Stomach (tissue), 9 donors: ENCODE measurements around the gene CRADD. TPM values are rescaled to one million over a fixed set of nuclear protein-coding genes. Genes with fewer than 3 reads are reported as not detected.
"Not testable (repeated sequence)": the region's sequence is repeated elsewhere in the genome, so short reads cannot be mapped to it uniquely, and the experiment has no call there.

Experiments used
- DNase-seq, 2 donors: peaks; one replicate each; pipeline versions ENCODE4 v3.0.0 to v3.0.0-alpha.2; 2013 to 2019
- H3K27ac ChIP-seq, 5 donors: fragments of 200-600 bp in 4 of 5; sonication (generic) in 4 of 5; one replicate each; pipeline ENCODE4 v1.5.1; 2013 to 2019; ENCODE audit warnings: mild to moderate bottlenecking in 1 of 5, moderate library complexity in 1 of 5
- H3K27me3 ChIP-seq, 3 donors: fragments of 200-600 bp; sonication (generic); one replicate each; pipeline ENCODE4 v1.5.1; 2017 to 2019; ENCODE audit warnings: mixed run types in 1 of 3
- H3K36me3 ChIP-seq, 4 donors: fragments of 200-600 bp; sonication (generic); 1 replicate in 3 of 4; 2 replicates in 1 of 4; pipeline ENCODE4 v1.5.1; 2016 to 2019
- H3K4me1 ChIP-seq, 4 donors: fragments of 200-600 bp; sonication (generic); one replicate each; pipeline ENCODE4 v1.5.1; 2016 to 2019
- H3K4me3 ChIP-seq, 4 donors: fragments of 200-600 bp; sonication (generic) in 3 of 4; one replicate each; pipeline ENCODE4 v1.5.1; 2016 to 2019; ENCODE audit warnings: mild to moderate bottlenecking in 1 of 4
- H3K9me3 ChIP-seq, 4 donors: fragments of 200-600 bp; sonication (generic); one replicate each; pipeline ENCODE4 v1.5.1; 2016 to 2019
- CTCF ChIP-seq, 7 experiments: fragments of 450-650 bp in 4 of 7; fragments of 200-600 bp in 3 of 7; sonication (generic) in 3 of 7; IDR thresholded peaks; one replicate each; pipeline ENCODE4 v1.5.1; 2016 to 2019; ENCODE audit warnings: antibody characterized with exemption in 7 of 7, control low read depth in 2 of 7, mild to moderate bottlenecking in 1 of 7
- EP300 ChIP-seq: sonication (generic); formaldehyde crosslinking; IDR thresholded peaks from one replicate; pipeline ENCODE4 v1.6.1; 2017; ENCODE audit warnings: antibody characterized with exemption
- POLR2A ChIP-seq, 4 donors: fragments of 450-650 bp; IDR thresholded peaks; one replicate each; pipeline ENCODE4 v1.6.1; 2016; ENCODE audit warnings: antibody characterized with exemption in 4 of 4, control low read depth in 2 of 4, mild to moderate bottlenecking in 1 of 4, moderate library complexity in 1 of 4
- POLR2AphosphoS5 ChIP-seq, 3 donors: sonication (generic); formaldehyde crosslinking; IDR thresholded peaks; one replicate each; pipeline ENCODE4 v1.6.1; 2016; ENCODE audit warnings: antibody characterized with exemption in 3 of 3
- WGBS, 5 donors: extraction: QIAGEN DNeasy Blood & Tissue Kit in 3 of 5; methylation state at CpG; one replicate each; pipeline versions ENCODE4 v1.1.5 to v1.1.7; 2013 to 2018; 5-methylcytosine and 5-hydroxymethylcytosine counted together
- intact Hi-C: fragments of 100-400 bp; cut with DNase I; formaldehyde crosslinking; loops from one replicate; pipeline ENCODE4 v1.15.1; 2023; ENCODE audit warnings: low total_unique reads
- polyA plus RNA-seq, 3 donors: library from polyadenylated mRNA; stranded (reverse); fragments of 200-250 nt; gene quantifications; one replicate each; pipeline ENCODE4 v1.2.3, GENCODE V29; 2013
- total RNA-seq, 5 donors: library from RNA; depleted of rRNA; stranded (reverse); fragments of >200 nt; gene quantifications; one replicate each; pipeline versions ENCODE4 v1.1.0 to v1.2.3, GENCODE V29; 2014 to 2016
- donor health status: healthy with polysubstance abuse.
- donor health status: Bipolar disorder and iron deficiency.
- donor health status: healthy.

The CRADD gene
- total and polyA plus RNA-seq, 8 donors, result 2.3 to 30.9 (median 17.1) TPM

- peaks cover 0 to 9% (median 7%) of the 10 kb centered on the region in 4 donors for H3K9me3 ChIP-seq
- H3K36me3 ChIP-seq, result no peaks in the 10 kb centered on the region
- TF ChIP-seq EP300, result no peak
- no peak for TF ChIP-seq POLR2AphosphoS5 (IDR thresholded peaks at IDR 0.05)
- TF ChIP-seq POLR2A (IDR thresholded peaks at IDR 0.05), result no peak
- TF ChIP-seq CTCF (IDR thresholded peaks at IDR 0.05), result no peak
- peaks cover 0 to 4% (median 0%) of the 10 kb centered on the region in 3 donors for H3K27me3 ChIP-seq
- no peaks in the 10 kb centered on the region for H3K4me1 ChIP-seq
- WGBS, 5 donors, result 61 to 76% (median 71%) methylated on average over 2 of the region's 2 CpGs
- DNase-seq, result no peak
- intact Hi-C loops, result no loop called here
- no peak overlapping the region for H3K27ac ChIP-seq
- no peak overlapping the region for H3K4me3 ChIP-seq
These were observed 40.5 kb upstream of the CRADD start for GRCh38 chr12:93636708-93637107.

GRCh38 chr12:93638095-93638494, 39.1 kb upstream of the CRADD start:
- intact Hi-C loops, result no loop called here
- no peak for DNase-seq
- H3K9me3 ChIP-seq, result no peaks in the 10 kb centered on the region
- peaks cover 0 to 4% (median 0%) of the 10 kb centered on the region in 3 donors for H3K27me3 ChIP-seq
- 61 to 72% (median 63%) methylated on average over 2 of the region's 2 CpGs for WGBS, 5 donors
- no peak overlapping the region for H3K4me3 ChIP-seq
- H3K4me1 ChIP-seq, result no peaks in the 10 kb centered on the region
- H3K36me3 ChIP-seq, result no peaks in the 10 kb centered on the region
- TF ChIP-seq CTCF (IDR thresholded peaks at IDR 0.05) (no peak), POLR2AphosphoS5 (IDR thresholded peaks at IDR 0.05) (no peak), EP300 (no peak), POLR2A (IDR thresholded peaks at IDR 0.05) (no peak)
- no peak overlapping the region for H3K27ac ChIP-seq

- peak in 1 of 2 donors; percentile 20 for DNase-seq
- Histone ChIP-seq H3K9me3 (no peaks in the 10 kb centered on the region), H3K27ac (no peak overlapping the region), H3K4me1 (no peaks in the 10 kb centered on the region), H3K27me3 (peaks cover 0 to 4% (median 0%) of the 10 kb centered on the region in 3 donors), H3K36me3 (no peaks in the 10 kb centered on the region), H3K4me3 (no peak overlapping the region)
- intact Hi-C loops, result no loop called here
- 40 to 53% (median 49%) methylated on average over 6 of the region's 6 CpGs for WGBS, 5 donors
- TF ChIP-seq EP300 (no peak), POLR2A (IDR thresholded peaks at IDR 0.05) (no peak), POLR2AphosphoS5 (IDR thresholded peaks at IDR 0.05) (no peak), CTCF (IDR thresholded peaks at IDR 0.05) (no peak)
These were observed 38.2 kb upstream of the CRADD start for GRCh38 chr12:93638954-93639353.

- Histone ChIP-seq H3K4me3 (no peak overlapping the region), H3K4me1 (no peaks in the 10 kb centered on the region), H3K27ac (no peak overlapping the region), H3K36me3 (no peaks in the 10 kb centered on the region), H3K27me3 (peaks cover 0 to 4% (median 0%) of the 10 kb centered on the region in 3 donors), H3K9me3 (no peaks in the 10 kb centered on the region)
- TF ChIP-seq POLR2A (IDR thresholded peaks at IDR 0.05) (no peak), CTCF (IDR thresholded peaks at IDR 0.05) (no peak), POLR2AphosphoS5 (IDR thresholded peaks at IDR 0.05) (no peak), EP300 (no peak)
- 68 to 79% (median 76%) methylated on average over 2 of the region's 2 CpGs for WGBS, 5 donors
- no peak for DNase-seq
- intact Hi-C loops, result no loop called here
These were observed 37.8 kb upstream of the CRADD start for GRCh38 chr12:93639406-93639805.

- intact Hi-C loops, DNase-seq, H3K4me1 ChIP-seq, H3K27ac ChIP-seq, H3K4me3 ChIP-seq, H3K9me3 ChIP-seq, H3K27me3 ChIP-seq, H3K36me3 ChIP-seq: not testable (repeated sequence)
- WGBS, 5 donors, result 93 to 97% (median 95%) methylated on average over 6 to 16 of the region's 26 CpGs
These were observed 35.8 kb upstream of the CRADD start for GRCh38 chr12:93641380-93641779.
